Activated naive CD4-positive, alpha-beta T cell treated with anti-CD3 and anti-CD28 coated beads, Interleukin-2, amount 50 U/mL, for 16 hours (primary cell): ENCODE results near the gene CRYBB1.

Source experiments
- DNase-seq: peaks from one replicate; pipeline ENCODE4 v3.0.0-alpha.2; 2020

CRYBB1 gene

DNA sequence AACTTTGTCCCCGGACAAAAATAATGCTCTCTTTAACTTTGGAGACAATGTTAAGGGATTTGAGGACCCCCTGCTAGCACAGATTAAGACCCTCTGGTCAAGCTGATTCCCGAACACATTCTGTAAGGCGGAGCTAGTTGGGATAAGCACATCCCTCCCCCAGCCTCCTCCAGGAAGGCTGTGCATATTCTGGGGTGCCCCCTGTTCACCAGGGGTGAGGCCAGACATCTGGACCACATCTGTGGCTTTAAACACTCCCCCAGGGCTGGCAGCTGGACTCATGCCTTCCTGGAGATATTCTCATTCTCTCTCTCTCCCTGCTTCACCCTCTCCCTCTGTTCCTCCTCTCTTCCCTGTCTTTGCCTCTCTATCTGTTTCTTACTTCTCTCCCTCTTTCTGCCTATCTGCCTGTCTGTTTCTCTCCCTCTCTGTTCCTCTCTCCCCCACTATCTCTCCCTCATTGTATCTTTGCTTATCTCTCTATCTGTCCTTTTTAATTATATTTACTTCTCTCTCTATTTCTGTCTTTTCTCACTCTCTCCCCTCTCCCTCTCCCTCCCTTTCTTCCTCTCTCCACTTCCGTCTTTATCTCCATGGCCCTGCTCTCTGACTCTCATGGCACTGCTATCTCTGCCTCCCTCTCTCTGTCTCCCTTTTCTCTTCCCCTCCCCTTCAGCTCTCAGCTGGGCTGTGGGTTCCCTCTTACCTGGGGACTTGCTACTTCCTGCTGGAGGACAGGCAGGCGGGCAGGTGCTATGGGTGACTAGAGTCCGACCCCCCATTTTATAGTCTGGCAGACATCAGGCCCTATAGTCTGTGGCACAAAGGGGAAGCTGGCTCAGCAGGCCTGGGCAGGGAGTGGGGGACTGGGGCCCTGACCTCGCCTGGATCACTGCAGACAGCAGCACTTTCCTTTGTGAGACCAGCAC is at the start of gene CRYBB1:
CRYBB1 (minus strand) TSS at position 757 of the 929 bp plus-strand sequence. CDS start 1,708 bp downstream, outside the sequence.
- no peak for DNase-seq

DNA sequence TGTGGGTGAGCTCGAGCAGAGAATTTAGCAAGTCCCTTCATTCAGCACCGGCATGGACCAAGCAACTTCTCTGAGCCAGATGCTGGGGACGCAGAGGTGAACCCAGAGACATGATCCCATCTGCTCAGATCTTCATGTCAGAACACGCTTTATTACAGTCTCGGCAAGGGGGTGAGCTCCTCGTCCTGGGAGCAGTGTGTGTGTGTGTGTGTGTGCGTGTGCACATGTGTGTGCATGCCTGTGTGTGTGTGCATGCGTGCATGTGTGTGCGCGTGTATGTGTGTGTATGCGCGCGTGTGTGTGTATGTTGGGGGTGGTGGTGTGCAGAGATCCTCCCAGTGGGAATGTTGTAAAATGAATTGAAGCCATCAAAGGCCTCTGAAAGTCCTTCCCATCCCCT is 49.3 kb upstream of the CRYBB1 start:
- DNase-seq: no peak

DNA sequence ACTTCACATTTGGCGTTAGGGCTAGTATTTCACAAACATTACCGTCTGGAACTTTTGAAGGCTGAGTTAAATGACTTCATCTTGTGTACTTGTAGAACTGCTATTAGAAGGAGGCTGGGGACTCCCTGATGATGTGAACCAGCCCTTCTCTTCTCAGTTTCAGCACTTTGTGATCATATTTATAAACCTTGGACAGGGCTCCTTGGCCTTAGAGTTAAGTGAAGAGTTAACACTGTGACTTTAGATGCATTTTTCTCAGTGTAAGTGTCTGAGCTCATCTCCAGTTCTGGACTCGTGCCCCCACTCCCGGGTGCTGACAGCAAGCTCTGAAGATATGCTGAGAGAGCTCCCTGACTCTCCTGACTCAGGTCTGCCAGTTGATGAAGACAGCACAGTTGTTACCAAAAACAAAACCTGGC is 48.0 kb upstream of the CRYBB1 start:
- no peak for DNase-seq

DNA sequence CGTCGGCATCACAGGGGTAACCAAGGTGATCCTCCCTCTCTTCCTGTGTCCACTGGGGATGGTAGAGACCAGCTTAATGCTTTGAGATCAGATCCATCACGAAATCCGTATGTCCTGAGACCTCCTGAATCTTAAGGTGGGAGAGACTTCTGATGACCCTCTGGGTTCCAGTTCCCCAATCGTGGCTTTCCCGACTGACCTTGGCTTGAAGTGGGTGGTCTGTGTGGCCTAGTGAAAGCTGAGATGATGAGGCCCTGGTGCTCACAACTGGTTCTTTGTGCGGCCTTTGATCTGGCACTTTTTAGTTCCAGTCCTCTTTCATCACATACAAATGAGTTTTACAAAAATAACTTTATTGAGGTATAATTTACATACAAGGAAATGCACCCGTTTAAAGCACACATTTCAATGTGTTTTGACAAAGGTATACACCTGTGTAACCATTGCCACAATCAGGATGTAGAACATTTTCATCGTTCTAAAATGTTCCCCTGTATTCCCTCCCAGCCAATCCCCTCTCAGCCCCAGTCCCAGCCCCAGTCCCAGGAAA is 45.6 kb upstream of the CRYBB1 start:
- DNase-seq: no peak

DNA sequence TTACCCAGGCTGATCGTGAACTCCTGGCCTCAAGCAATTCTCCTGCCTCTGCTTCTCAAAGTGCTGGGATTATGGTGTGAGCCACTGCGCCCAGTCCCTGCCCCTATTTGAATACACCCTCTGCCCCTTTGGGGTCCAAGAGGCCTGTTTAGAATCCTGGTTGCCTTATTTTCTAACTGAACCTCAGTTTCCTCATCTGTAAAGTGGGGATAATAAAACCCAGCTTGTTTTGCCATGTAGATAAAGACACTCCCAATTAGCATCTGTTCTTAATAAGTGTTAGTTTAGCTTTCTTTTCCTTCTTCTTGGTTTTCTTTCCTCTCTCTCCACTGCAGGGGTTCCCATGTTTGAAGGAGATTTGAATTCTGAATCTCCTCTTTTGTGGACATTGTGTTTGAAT is 44.3 kb upstream of the CRYBB1 start:
- DNase-seq: no peak

DNA sequence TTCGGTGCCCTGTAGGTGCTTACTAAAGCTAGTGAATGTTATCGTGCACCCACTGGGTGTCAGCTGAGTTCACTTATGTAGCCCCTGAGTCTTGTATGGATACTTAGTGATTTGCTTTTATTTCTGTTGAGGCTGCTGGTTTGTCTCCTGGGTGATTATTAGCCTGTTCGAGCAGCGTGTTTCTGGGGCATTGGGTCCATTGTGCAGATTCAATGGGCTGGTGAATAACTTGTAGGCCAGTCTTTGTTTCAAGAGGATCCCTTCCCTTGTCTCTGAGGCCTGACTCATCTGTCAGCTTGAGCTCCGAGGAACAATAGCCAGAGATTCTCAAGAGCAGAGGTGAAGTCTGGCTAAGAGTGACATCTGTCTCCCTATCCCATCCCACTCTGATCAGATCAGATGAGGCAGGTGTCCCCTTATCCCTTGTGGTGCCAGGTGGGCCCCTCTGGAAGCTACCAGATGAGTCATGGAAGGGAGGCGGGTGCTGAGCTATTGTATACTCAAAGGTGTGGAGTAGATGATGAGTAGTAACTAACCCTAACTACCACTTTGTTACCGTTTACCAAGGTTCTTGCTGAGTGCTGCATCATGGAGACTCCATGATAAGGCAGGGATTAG is 43.2 kb upstream of the CRYBB1 start:
- DNase-seq: no peak

DNA sequence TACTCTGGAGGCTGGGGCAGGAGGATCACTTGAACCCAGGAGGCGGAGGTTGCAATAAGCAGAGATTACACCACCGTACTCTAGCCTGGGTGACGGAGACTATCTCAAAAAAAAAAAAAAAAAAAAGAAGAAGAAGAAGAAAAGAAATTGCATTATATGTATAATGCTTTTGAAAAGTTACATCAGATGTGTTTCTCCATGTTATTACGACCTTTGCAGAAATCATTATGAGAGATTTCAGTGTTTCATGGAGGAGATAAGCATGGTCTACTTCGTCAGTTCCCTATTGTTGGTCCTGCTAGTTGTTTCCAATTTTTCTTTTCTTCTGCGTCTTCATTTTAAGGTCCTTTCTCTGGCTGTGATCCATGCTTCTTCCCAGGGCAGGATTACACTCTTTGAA is 42.5 kb upstream of the CRYBB1 start:
- DNase-seq: no peak

DNA sequence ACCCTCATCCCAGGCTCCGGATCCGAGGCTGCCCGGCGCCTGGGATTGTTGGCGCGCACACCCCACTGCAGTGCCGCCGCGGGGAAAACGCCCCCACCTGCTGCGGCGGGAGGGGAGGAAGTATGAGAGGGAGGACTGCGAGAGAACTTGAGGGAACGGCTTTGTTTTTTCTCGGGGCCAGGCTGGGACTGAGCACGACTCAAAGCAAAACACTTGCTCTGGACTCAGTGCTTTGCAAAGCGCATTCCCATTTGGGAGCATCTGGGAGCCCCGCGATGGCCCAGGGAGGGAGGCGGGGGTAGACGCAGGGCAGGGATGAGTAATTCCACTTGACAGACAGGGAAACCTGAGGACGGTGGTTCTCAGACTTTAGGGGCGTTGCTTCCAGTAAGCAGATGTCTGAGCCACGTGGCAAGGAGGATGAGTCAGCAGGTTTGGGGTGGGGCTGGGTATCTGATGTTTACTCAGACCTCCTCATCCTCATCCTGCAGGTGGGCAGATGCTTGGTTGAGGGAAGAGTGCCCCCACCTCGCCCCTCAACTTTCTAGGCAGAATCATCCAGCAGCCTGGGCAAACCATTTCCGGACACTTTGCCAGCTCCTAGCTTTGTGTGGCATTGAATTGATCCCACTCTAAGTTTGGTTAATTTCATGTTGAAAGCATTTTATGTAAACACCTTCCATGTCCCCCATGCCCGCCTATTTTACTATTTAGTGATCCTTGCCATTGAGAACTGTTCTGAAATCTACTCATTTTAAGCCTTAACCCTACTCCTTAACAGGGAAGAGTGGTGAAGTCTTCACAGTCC is 41.0 kb upstream of the CRYBB1 start:
- peak; percentile 81 for DNase-seq

DNA sequence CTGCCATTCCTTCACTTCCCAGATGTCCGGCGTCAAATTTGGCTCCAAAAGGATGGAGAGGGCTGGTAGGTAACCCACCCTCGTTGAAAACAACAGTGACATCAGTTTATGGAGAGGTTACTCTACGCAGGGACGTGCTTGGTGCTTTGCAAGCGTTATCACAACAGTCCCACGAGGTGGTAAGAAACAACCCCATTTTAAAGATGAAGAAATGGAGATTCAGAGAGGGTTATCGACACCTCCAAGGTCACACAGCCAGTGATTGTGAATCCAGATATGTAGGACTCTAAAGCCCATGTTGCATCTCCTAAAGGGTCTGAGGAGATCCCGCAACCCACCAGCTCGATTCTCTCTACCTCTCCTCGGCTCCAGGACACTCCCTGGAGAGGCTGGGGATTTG is 40.3 kb upstream of the CRYBB1 start:
- DNase-seq: no peak

DNA sequence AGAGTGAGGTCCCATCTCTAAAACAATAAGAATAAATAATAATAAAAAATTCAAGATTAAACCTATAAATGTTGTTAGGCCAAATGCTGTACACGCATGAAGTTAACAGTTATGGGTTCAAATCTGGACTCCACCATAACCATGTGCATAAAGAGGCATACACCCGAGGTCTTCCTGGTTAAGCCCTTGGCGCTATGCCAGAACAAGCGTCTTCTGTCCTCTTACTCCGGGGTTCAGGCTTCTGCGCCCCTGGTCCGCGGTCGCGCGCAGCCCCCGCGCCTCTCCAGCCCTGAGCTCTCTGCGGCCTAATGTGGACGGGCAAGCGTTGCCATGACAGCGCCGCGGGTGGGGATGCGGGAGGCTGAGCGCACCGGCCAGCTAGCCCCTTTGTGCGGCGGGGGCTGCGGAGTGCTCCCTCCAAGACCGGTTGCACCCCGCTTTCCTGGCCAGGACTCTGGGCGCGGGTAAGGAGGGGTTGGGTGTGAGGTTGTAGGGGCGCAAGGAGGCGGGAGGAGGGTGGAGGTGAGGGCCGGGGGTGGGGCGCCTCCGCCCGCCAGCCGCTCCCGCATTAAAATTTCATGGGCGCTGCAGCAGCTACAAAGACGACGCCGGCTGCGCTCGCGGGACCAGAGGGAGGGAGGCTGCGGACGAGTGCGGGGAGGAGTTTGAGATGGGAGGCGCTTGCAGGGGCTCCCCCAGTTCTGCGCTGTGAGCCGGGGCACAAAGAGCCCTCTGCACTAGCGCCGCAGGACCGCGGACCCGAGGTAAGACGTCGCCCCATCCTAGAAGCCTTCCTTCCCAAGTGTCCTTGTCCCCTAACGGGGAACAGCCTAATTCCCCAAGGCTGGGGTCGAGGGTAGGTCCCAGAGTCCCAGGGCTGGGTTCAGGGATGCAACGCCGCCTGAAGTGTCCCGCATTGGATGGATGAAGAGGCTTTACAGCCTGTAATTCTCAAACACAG is 39.3 kb upstream of the CRYBB1 start, which contains the start of gene MIAT:
MIAT (plus strand) TSS at position 698 of the 961 bp plus-strand sequence.
- DNase-seq: peak; percentile 64

DNA sequence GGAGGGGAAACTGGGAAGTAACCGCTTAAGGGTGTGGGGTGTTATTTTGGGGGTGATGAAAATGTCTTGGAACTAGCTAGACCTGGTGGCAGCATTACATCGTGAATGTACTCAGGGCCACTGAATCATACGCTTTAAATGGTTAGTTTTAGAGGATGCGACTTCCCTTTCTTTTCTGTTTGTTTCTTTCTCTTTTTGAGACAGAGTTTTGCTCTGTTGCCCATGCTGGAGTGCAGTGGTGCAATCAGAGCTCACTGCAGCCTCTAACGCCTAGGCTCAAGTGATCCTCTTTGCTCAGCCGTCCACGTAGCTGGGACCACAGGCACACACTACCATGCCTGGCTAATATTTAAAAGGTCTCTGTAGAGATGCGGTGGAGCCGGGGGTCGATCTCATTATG is 34.0 kb upstream of the CRYBB1 start:
- no peak for DNase-seq

DNA sequence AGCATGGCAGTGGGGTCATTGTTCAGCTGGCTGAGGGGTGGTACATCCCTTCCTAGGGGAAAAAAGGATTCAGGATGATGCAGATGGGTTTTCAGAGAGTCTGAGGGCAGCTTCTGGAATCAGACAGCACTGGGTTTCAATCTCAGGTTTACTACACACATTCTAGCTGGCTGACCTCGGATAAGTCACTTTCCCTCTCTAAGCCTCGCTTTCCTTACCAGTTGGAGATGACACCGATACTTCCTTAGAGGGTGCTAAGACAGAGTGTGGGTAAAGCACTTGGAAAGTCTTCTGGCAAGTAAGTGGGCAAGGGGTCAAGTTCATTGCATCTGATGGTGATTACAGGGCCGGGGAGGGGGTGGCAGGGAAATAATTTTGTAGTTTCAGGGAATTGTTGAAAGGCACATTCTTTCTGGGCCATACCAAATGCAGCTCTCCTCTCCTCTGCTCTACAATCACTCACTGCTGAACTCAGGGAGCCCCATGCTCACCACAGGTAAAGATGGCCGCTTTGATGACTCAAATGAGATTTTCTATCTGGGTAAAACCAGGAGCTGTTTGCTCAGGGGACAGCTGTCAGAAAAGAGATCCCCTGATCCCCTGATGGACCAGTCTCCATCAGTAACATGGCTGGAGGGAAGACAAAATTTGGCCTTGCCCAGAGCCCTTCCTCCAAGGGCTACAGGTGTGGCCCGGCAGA is 33.0 kb upstream of the CRYBB1 start:
- DNase-seq: no peak

DNA sequence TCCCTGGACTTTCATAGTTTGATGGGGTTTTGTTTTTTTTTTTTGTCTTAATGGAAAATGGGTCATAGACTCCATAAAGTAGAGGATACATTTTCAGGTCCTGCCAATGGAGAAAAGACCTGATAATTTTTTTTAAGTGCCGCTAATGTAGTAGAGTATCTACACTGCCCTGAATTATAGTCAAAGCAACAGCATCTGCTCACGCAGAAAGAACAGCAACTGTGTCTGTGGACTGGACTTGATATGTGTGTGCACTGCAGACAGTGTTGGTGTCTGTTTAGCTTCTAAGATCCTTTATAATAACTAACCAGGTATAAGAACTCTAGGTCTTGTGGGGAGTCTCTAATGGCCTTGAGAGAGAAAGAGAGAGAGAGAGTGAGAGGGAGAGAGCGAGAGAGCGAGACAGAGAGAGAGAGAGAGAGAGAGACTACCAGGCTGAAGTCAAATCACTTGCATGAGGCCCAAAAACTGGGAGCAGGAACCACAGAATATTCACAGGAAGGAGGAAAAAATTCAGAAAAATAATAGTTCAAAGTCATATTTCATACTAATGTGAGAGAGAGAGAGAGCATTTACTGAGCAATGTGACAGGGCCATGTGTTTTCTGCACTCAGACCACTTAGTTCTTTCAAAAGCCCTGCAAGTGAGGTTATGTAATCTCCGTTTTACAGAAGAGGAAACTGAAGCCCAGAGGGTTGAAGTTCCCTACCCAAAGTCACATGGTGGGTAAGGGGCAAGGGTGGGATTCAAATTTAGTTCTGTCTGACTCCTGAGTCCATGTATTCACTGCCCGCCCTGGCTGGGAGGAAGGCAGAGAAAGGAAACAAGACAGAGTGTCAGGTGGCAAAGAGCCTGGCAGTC is 30.9 kb upstream of the CRYBB1 start:
- DNase-seq: no peak

DNA sequence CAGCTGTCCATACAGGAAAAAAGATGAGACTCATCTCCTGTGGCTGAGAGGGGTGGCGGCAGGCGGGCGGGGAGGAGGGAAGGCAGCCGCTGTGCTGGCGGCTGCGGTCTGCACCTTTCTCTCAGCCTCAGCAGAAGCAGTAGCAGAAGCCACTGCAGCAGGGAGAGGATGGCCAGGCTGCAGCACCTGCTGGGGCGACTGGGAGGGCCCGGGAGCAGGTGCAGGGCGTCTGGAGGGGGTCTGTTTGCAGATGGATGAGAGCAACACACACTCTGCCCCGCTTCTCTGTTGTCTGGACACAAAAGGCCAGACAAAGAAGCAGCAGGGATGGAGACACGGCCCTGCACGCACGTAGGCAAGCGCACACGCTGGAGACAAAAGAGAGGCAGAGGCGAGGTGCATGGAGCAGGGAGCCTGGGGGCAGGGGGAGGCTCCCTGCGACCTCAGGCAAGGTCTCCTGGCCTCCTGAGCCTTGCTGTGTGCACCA is 30.2 kb upstream of the CRYBB1 start:
- DNase-seq: peak; percentile 16

DNA sequence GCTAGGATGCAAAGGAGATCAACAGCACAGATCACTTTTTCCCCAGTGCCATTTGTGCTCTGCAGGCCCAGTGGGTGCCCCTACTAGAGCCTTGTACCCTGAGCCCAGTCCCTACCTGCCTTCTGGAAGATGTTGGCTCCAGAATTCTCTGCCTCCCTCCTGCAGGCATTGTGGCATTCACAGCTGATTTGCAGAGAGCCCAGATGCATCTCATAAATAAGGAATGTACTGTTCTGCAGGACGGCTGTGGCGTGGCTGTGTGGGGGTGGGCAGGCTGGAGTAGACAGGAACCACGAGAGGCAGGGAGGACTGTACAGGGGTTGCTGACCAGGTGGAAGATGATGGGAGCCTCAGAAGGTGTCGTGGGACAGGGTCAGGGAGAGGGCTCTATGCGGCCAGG is 28.3 kb upstream of the CRYBB1 start:
- DNase-seq: no peak

DNA sequence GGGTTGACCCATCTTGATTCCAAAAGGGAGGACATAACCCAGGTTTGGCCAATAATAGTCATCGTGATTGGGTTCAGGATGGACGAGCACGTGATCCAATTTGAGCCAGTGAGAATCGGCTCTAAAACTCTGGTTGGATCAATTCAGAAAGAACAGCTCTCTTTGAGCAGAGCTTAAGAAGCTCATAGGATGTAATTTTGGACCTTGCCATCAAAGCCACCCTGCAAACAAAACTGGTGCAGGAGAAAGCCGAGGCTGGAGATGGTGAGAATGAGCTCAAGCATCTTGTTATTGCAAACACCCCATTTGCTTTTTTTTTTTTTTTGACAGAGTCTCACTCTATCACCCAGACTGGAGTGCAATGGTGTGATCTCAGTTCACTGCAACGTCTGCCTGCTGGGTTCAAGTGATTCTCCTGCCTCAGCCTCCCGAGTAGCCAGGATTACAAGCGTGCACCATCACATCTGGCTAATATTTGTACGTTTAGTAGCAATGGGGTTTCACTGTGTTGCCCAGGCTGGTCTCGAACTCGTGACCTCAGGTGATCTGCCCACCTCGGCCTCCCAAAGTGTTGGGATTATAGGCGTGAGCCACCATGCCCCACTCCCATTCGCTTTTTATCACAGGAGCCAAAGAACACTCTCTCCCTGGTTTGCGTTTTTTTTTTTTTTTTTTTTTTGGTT is 25.7 kb upstream of the CRYBB1 start:
- no peak for DNase-seq

DNA sequence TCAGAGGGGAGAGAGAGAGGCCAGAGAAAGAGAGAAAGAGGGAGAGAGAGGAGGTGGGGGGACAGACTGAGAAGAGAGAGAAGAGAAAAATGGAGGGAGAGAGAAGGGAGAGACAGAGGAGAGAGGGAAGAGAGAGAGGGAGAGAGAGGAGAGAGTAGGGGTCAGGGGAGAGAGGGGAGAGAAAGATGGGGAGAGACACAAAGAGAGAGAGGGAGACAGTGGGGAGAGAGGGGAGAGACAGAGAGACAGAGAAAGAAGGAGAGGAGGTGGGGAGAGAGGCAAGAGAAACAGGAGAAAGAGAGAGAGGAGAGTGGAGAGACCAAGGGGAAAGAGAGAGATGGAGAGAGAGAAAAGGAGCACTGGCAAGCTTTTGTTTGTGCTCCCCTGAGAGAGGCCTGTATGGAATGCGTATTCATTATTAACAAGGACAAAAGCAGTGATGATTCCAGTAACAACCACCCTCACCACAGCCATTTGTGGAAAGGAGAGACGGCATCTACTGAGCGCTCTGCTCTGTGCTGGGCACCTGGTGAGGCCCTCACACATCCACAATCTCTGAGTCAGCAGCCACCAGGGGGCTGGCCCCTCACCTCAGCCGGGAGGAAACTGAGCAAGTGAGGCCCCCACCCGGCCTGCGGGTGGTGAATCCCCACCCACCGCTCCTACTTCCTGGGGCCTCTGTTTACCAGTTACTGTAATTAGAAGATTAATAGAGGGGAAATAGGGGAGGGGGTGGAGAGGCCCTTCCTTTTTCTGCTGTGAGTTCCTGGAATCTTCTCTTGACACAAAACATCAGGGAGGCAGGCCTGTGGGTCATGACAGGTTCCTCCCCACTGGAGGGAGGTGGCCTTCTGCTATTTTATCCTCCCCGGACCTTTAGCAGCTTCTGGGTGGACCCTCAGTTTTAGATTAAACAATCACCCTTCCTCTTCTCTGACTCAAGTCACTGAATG is 24.9 kb upstream of the CRYBB1 start:
- peak; percentile 72 for DNase-seq

DNA sequence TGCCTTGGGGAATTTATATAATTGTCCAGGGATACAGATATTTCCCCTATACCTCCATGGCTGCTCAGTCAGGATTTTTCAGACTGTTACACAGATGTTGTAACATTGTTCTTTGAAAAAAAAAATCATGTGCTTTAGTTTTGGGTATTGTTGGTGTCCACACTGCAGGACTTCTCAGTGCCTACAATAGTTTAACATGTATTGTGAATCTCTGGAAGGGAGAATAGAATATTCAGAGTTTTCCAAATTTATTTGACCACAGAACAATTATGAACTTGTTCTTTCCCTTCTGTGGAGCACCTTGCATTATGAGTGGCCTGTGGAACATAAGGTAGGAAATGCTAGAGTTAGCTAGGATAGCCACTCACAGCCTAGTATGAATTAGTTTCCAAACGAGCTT is 18.5 kb upstream of the CRYBB1 start:
- DNase-seq: no peak
